ENCODE measurements around the gene RRP1. TPM values are rescaled to one million over a fixed set of nuclear protein-coding genes. Genes with fewer than 3 reads are reported as not detected.

Gene RRP1
- polyA plus RNA-seq, 2 of the 4 experiments (the other 2 are of a cell fraction), result 15.4 to 29.5 TPM

GRCh38 chr21:43755820-43756594, 33.4 kb upstream of the RRP1 start:
- H3K9me3 ChIP-seq, result no peaks in the 10 kb centered on the region
- ChIA-PET CTCF (interaction anchor here (0.6 kb wide), 1 partner anchor 102 kb away, joined by 3 read pairs; no protein-coding TSS in a partner anchor), POLR2A (no interaction called here)
- H3K4me1 ChIP-seq, result peaks cover 7% of the 10 kb centered on the region; the same call in 1 of the 3 replicates
- 96% methylated on average over 27 of the region's 37 CpGs for WGBS (ENCODE audit: missing lambda C conversion rate)
- TF ChIP-seq RARB (CRISPR knock-in tag; IDR thresholded peaks at IDR 0.05) (no peak), HDAC2 (IDR thresholded peaks at IDR 0.05) (no peak), FOSB (CRISPR knock-in tag; IDR thresholded peaks at IDR 0.05) (no peak), REST (IDR thresholded peaks at IDR 0.05) (no peak), POLR2A (IDR thresholded peaks at IDR 0.05; ENCODE audit: low read length) (no peak), ZFP36 (IDR thresholded peaks at IDR 0.05; ENCODE audit: borderline replicate concordance, partially characterized antibody) (no peak), MAX (IDR thresholded peaks at IDR 0.05) (no peak), MYC (IDR thresholded peaks at IDR 0.05; ENCODE audit: borderline replicate concordance, low read length) (no peak), HMGXB4 (CRISPR knock-in tag; IDR thresholded peaks at IDR 0.05; ENCODE audit: borderline replicate concordance) (no peak)
- no peak overlapping the region for H3K4me2 ChIP-seq
- DNase-seq (ENCODE audit: low read depth in 1 of 2, low spot score in 1 of 2), result no peak
- no peak for FAIRE-seq
- ATAC-seq, result no peak
- H3K4me3 ChIP-seq, result no peak overlapping the region
- no peak overlapping the region for H3K27ac ChIP-seq

GRCh38 chr21:43757601-43758000, 31.8 kb upstream of the RRP1 start:
- H3K4me1 ChIP-seq, result peaks cover 7% of the 10 kb centered on the region; the same call in 1 of the 3 replicates
- TF ChIP-seq RCOR1 (IDR thresholded peaks at IDR 0.05; ENCODE audit: low read depth, low read length), result no peak
- CTCF ChIA-PET, result no interaction called here
- ATAC-seq (no peak), DNase-seq (ENCODE audit: low read depth in 1 of 2, low spot score in 1 of 2) (no peak), FAIRE-seq (no peak)
- 87% methylated on average over 5 of the region's 16 CpGs for WGBS (ENCODE audit: missing lambda C conversion rate)
- H3K27ac ChIP-seq, result peak overlapping the region in 1 of 2 experiments; percentile 43; a peak in 2 of 6 replicates
- no peaks in the 10 kb centered on the region for H3K9me3 ChIP-seq
- POLR2A ChIA-PET, result no interaction called here
- no peak overlapping the region for H3K4me2 ChIP-seq
- no peak overlapping the region for H3K4me3 ChIP-seq

- Histone ChIP-seq H3K27ac (peak overlapping the region in 1 of 2 experiments; percentile 43; a peak in 2 of 6 replicates), H3K4me1 (peaks cover 7% of the 10 kb centered on the region; the same call in 2 of the 3 replicates), H3K4me2 (no peak overlapping the region), H3K4me3 (no peak overlapping the region), H3K9me3 (no peaks in the 10 kb centered on the region)
- ChIA-PET CTCF (no interaction called here), POLR2A (no interaction called here)
- FAIRE-seq (no peak), ATAC-seq (no peak), DNase-seq (ENCODE audit: low read depth in 1 of 2, low spot score in 1 of 2) (no peak)
- WGBS (ENCODE audit: missing lambda C conversion rate), result 81% methylated on average over 18 of the region's 18 CpGs
- no peak for TF ChIP-seq MYC (IDR thresholded peaks at IDR 0.05; ENCODE audit: borderline replicate concordance, low read length)
- no peak for TF ChIP-seq KDM1A (IDR thresholded peaks at IDR 0.05; ENCODE audit: low read depth)
- no peak for TF ChIP-seq CBX8 (IDR thresholded peaks at IDR 0.05)
- TF ChIP-seq JUN (IDR thresholded peaks at IDR 0.05), result no peak
- no peak for TF ChIP-seq CHD4 (IDR thresholded peaks at IDR 0.05; ENCODE audit: borderline replicate concordance)
- TF ChIP-seq FOSL2 (IDR thresholded peaks at IDR 0.05), result no peak
- TF ChIP-seq FOSL2 (CRISPR knock-in tag; IDR thresholded peaks at IDR 0.05), result no peak
Observed at GRCh38 chr21:43758111-43758641, 31.2 kb upstream of the RRP1 start.
